ENCODE results near the gene GGT5. TPM values are rescaled to one million over a fixed set of nuclear protein-coding genes. Genes with fewer than 3 reads are reported as not detected.

Gene GGT5
- polyA plus RNA-seq, 1 experiment: 29.1 TPM

DNA sequence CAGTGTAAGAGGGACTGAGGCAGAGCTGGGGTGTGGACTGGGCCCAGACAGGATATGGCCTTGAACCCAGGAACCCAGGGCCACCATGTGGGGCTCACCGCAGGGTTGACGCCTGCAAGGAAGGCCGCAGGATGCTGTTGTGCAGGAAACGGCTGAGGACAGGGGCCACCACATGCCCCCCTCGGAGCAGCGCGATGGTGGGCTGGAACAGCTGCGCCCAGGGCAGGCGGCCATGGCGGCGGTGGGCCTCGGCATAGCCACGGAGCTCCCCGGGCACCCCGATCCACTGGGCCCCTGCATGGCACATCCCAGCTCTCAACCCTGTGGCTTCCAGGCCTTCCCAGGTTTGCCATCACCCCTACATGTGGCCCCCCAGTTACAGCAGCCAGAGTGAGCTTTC is 12.2 kb downstream of the GGT5 start:
- no peak overlapping the region for H3K4me3 ChIP-seq (ENCODE audit: low read depth, low read length)
- H3K36me3 ChIP-seq (ENCODE audit: control insufficient read depth, insufficient read depth, low read length): no peaks in the 10 kb centered on the region
- TF ChIP-seq, protein P1, sequence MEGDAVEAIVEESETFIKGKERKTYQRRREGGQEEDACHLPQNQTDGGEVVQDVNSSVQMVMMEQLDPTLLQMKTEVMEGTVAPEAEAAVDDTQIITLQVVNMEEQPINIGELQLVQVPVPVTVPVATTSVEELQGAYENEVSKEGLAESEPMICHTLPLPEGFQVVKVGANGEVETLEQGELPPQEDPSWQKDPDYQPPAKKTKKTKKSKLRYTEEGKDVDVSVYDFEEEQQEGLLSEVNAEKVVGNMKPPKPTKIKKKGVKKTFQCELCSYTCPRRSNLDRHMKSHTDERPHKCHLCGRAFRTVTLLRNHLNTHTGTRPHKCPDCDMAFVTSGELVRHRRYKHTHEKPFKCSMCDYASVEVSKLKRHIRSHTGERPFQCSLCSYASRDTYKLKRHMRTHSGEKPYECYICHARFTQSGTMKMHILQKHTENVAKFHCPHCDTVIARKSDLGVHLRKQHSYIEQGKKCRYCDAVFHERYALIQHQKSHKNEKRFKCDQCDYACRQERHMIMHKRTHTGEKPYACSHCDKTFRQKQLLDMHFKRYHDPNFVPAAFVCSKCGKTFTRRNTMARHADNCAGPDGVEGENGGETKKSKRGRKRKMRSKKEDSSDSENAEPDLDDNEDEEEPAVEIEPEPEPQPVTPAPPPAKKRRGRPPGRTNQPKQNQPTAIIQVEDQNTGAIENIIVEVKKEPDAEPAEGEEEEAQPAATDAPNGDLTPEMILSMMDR (IDR thresholded peaks at IDR 0.05; ENCODE audit: insufficient read depth, low read depth, low read length): no peak
- DNase-seq (ENCODE audit: low read depth): no peak
- POLR2A ChIA-PET: no interaction called here
- no peaks in the 10 kb centered on the region for H3K27me3 ChIP-seq (ENCODE audit: control insufficient read depth, insufficient read depth, low read length)
- CTCF ChIA-PET: interaction anchor here (2.1 to 3.0 kb wide), 3 partner anchors 11 to 43 kb away, joined by 4 to 18 read pairs (median 15); no protein-coding TSS in a partner anchor

DNA sequence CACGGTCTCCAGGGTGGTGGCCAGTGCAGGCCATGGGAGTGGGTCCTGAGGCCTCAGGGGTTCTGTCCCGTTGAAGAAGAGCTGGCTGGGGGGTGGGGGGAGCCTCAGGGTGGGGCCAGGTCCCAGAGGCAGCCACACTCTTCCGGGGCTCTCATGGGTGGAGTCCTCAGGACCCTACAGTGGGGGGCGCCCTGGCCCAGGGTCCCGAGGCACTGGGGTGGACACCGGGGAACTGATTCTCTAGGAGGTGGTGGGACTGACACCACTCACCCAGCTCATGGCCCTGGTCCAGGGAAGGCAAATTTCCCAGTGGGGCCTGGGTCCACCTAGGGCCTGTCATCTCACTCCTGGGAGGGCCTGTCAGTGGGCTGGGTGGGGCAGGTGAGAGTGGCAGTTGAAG is 12.8 kb downstream of the GGT5 start:
- H3K27me3 ChIP-seq (ENCODE audit: control insufficient read depth, insufficient read depth, low read length): no peaks in the 10 kb centered on the region
- TF ChIP-seq, protein P1 (IDR thresholded peaks at IDR 0.05; ENCODE audit: insufficient read depth, low read depth, low read length): no peak
- no peak for DNase-seq (ENCODE audit: low read depth)
- ChIA-PET POLR2A (no interaction called here), CTCF (interaction anchor here (1.5 to 3.0 kb wide), 4 partner anchors 10 to 42 kb away, joined by 3 to 18 read pairs (median 10); no protein-coding TSS in a partner anchor)
- no peaks in the 10 kb centered on the region for H3K36me3 ChIP-seq (ENCODE audit: control insufficient read depth, insufficient read depth, low read length)
- no peak overlapping the region for H3K4me3 ChIP-seq (ENCODE audit: low read depth, low read length)

DNA sequence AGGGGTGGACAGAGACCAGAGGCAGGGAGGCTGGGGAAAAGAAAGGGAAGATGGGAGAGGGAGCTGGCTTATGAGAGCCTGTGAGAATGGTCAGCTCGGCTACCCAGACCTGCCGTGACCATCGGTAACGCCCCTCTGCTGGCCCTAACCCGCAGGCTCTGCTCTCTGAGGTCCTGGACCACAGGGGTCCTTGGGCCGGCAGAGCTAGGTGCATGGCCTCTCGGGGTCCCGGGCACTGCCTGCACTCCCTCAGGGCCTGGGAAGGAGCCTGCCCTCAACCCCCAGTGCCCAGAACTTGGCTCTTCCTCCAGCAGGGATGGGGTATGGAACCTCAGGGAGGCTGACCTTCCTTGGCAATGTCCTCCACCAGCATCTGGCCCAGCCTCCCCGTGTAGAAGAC is 13.2 kb downstream of the GGT5 start:
- TF ChIP-seq, protein P1 (IDR thresholded peaks at IDR 0.05; ENCODE audit: insufficient read depth, low read depth, low read length): no peak
- no peak overlapping the region for H3K4me3 ChIP-seq (ENCODE audit: low read depth, low read length)
- CTCF ChIA-PET: interaction anchor here (1.1 to 3.0 kb wide), 5 partner anchors 9 to 42 kb away, joined by 3 to 18 read pairs (median 8); no protein-coding TSS in a partner anchor
- no peaks in the 10 kb centered on the region for H3K27me3 ChIP-seq (ENCODE audit: control insufficient read depth, insufficient read depth, low read length)
- H3K36me3 ChIP-seq (ENCODE audit: control insufficient read depth, insufficient read depth, low read length): no peaks in the 10 kb centered on the region
- POLR2A ChIA-PET: no interaction called here
- DNase-seq (ENCODE audit: low read depth): no peak

DNA sequence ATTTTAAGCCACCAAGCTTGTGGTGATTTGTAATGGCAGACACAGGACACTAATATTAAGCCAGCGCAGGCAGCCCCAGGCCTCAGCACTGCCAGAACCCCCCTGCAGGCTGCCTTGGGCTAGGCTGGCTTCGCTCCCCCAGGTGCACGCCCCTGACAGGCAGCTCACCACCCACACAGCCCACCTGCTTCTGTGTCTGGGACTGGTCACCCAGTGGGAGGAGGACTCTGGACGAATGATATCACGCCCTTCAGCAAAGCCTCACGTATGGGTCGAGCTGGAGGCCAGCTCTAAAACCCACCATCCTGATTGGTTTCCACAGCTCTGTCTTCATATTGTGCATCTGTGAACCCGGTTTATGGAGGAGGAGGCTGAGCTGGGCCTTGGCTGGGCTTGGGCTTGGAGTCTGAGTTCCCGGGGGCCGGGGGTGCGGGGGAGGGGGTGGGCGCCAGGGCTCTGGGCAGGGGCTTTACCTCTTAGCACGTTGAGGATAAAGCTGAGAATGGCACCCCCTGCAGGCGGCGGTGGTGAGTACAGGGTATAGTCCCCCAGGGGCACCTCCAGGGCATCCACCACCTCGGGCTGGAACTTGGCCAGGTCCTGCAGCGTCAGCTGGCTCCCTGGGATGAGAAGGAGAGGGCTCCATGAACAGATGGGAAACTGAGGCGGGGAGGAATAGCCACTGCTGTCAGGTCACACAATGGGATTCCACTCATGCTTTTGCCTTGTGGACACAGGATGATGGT is 13.8 kb downstream of the GGT5 start:
- Histone ChIP-seq H3K4me3 (ENCODE audit: low read depth, low read length) (no peak overlapping the region), H3K36me3 (ENCODE audit: control insufficient read depth, insufficient read depth, low read length) (no peaks in the 10 kb centered on the region), H3K27me3 (ENCODE audit: control insufficient read depth, insufficient read depth, low read length) (no peaks in the 10 kb centered on the region)
- ChIA-PET POLR2A (no interaction called here), CTCF (interaction anchor here (0.9 to 3.0 kb wide), 7 partner anchors 9 to 41 kb away, joined by 3 to 18 read pairs (median 7); no protein-coding TSS in a partner anchor)
- TF ChIP-seq, protein P1 (IDR thresholded peaks at IDR 0.05; ENCODE audit: insufficient read depth, low read depth, low read length): peak; percentile 27; the same call in 1 of the 2 replicates
- no peak for DNase-seq (ENCODE audit: low read depth)

DNA sequence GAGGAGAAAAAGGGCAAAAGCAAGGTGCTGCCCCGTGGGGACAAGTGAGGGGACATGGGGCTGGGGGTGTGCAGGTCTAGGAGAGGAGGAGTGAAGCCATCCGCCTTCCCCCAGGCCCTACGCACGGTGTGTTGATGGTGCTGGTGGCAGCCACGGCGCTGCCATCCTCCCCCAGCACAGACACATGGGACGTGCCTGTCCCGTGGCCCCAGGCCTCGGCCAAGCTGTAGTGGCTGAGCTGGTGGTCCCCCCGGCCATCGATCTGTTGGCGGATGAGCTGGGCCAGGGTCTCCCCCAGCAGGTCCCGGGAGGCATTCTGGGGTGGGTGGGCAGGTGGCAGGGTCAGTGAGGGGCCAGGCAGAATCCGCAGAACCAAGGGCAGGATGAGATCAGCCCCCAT is 18.9 kb downstream of the GGT5 start:
- Histone ChIP-seq H3K4me3 (ENCODE audit: low read depth, low read length) (no peak overlapping the region), H3K27me3 (ENCODE audit: control insufficient read depth, insufficient read depth, low read length) (no peaks in the 10 kb centered on the region), H3K36me3 (ENCODE audit: control insufficient read depth, insufficient read depth, low read length) (peaks cover 2% of the 10 kb centered on the region; the same call in 1 of the 2 replicates)
- TF ChIP-seq, protein P1 (IDR thresholded peaks at IDR 0.05; ENCODE audit: insufficient read depth, low read depth, low read length): no peak
- no peak for DNase-seq (ENCODE audit: low read depth)
- CTCF ChIA-PET: interaction anchor here (1.5 kb wide), 1 partner anchor 36 kb away, joined by 3 read pairs; no protein-coding TSS in a partner anchor
- POLR2A ChIA-PET: no interaction called here
